ENCODE measurements around the gene OCA2. TPM values are rescaled to one million over a fixed set of nuclear protein-coding genes. Genes with fewer than 3 reads are reported as not detected.
A peak's percentile ranks its signal among the peaks of the same experiment; 100 is the strongest.

OCA2 gene
- total RNA-seq, 1 experiment from 2014 or later = 0.09 TPM

DNA sequence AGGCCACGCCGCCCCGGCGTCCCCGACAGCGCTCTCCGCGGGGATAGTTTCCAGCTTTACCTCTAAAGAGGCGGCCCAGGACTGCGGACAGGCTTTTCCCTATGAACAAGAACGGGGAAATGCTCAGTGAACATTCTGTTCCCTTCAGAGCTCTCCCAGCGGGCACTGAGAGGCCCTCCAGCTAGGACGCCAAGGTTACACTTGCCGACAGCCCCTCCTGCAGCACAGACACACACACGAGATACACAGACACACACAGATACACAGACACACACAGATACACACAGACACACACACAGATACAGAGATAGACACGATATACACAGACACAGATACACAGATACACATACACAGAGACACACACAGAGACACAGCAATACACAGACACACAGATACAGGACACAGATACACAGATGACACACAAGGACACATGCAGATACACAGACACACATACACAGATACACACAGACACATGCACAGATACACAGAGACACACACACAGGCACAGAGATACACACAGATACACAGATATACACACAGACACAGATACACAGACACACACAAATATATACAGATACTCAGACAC is 533 bp upstream of the OCA2 start:
- no peak overlapping the region for H3K27ac ChIP-seq (ENCODE audit: low read depth, low read length, poor library complexity, severe bottlenecking)
- CTCF ChIA-PET = interaction anchor here (0.9 kb wide), 2 partner anchors 78 to 1208 kb away, joined by 4 to 9 read pairs; no protein-coding TSS in a partner anchor
- peak overlapping the region; percentile 37 for H3K4me3 ChIP-seq (ENCODE audit: low read depth, low read length, poor library complexity, severe bottlenecking)
- H3K27me3 ChIP-seq (replicated peaks; ENCODE audit: insufficient read depth, low read depth, low read length, poor library complexity) = peaks cover 19% of the 10 kb centered on the region
- H3K36me3 ChIP-seq (ENCODE audit: insufficient read depth, low read length, poor library complexity, severe bottlenecking) = no peaks in the 10 kb centered on the region
- POLR2A ChIA-PET (ENCODE audit: low non-redundant PET) = no interaction called here
- TF ChIP-seq EZH2 (IDR thresholded peaks at IDR 0.05; ENCODE audit: borderline replicate concordance, low read depth, low read length, poor library complexity, severe bottlenecking) (no peak), CTCF (conservative IDR thresholded peaks at IDR 0.05; ENCODE audit: low read depth, low read length) (no peak)
- H3K9me3 ChIP-seq (ENCODE audit: low read depth, low read length, poor library complexity, severe bottlenecking) = no peaks in the 10 kb centered on the region
- no peak for DNase-seq (ENCODE audit: low spot score)
- no TSS peak for BruUV-seq (replicated peaks)
- peaks cover 9% of the 10 kb centered on the region for H3K4me1 ChIP-seq (ENCODE audit: insufficient read depth, low read length, poor library complexity, severe bottlenecking)
- intact Hi-C loops (cut with micrococcal nuclease; ENCODE audit: unreplicated experiment) = no loop called here

GRCh38 chr15:28098360-28098765 is 752 bp downstream of the OCA2 start:
- Histone ChIP-seq H3K27ac (ENCODE audit: low read depth, low read length, poor library complexity, severe bottlenecking) (no peak overlapping the region), H3K4me3 (ENCODE audit: low read depth, low read length, poor library complexity, severe bottlenecking) (no peak overlapping the region), H3K27me3 (replicated peaks; ENCODE audit: insufficient read depth, low read depth, low read length, poor library complexity) (peaks cover 19% of the 10 kb centered on the region), H3K36me3 (ENCODE audit: insufficient read depth, low read length, poor library complexity, severe bottlenecking) (no peaks in the 10 kb centered on the region), H3K4me1 (ENCODE audit: insufficient read depth, low read length, poor library complexity, severe bottlenecking) (peaks cover 9% of the 10 kb centered on the region), H3K9me3 (ENCODE audit: low read depth, low read length, poor library complexity, severe bottlenecking) (no peaks in the 10 kb centered on the region)
- POLR2A ChIA-PET (ENCODE audit: low non-redundant PET) = no interaction called here
- intact Hi-C loops (cut with micrococcal nuclease; ENCODE audit: unreplicated experiment) = no loop called here
- CTCF ChIA-PET = interaction anchor here (1.2 kb wide), 1 partner anchor 13 kb away, joined by 3 read pairs; no protein-coding TSS in a partner anchor
- no peak for TF ChIP-seq CTCF (conservative IDR thresholded peaks at IDR 0.05; ENCODE audit: low read depth, low read length)
- no peak for DNase-seq (ENCODE audit: low spot score)
- BruUV-seq (replicated peaks) = no TSS peak

GRCh38 chr15:28097656-28098359 is 1.3 kb downstream of the OCA2 start:
- no peaks in the 10 kb centered on the region for H3K36me3 ChIP-seq (ENCODE audit: insufficient read depth, low read length, poor library complexity, severe bottlenecking)
- intact Hi-C loops (cut with micrococcal nuclease; ENCODE audit: unreplicated experiment) = no loop called here
- H3K4me3 ChIP-seq (ENCODE audit: low read depth, low read length, poor library complexity, severe bottlenecking) = no peak overlapping the region
- POLR2A ChIA-PET (ENCODE audit: low non-redundant PET) = no interaction called here
- H3K27ac ChIP-seq (ENCODE audit: low read depth, low read length, poor library complexity, severe bottlenecking) = no peak overlapping the region
- H3K27me3 ChIP-seq (replicated peaks; ENCODE audit: insufficient read depth, low read depth, low read length, poor library complexity) = peaks cover 19% of the 10 kb centered on the region
- no TSS peak for BruUV-seq (replicated peaks)
- CTCF ChIA-PET = interaction anchor here (1.2 kb wide), 1 partner anchor 12 kb away, joined by 3 read pairs; no protein-coding TSS in a partner anchor
- DNase-seq (ENCODE audit: low spot score) = no peak
- TF ChIP-seq CTCF (conservative IDR thresholded peaks at IDR 0.05; ENCODE audit: low read depth, low read length) (no peak), EZH2 (IDR thresholded peaks at IDR 0.05; ENCODE audit: borderline replicate concordance, low read depth, low read length, poor library complexity, severe bottlenecking) (no peak)
- peaks cover 9% of the 10 kb centered on the region for H3K4me1 ChIP-seq (ENCODE audit: insufficient read depth, low read length, poor library complexity, severe bottlenecking)
- H3K9me3 ChIP-seq (ENCODE audit: low read depth, low read length, poor library complexity, severe bottlenecking) = no peaks in the 10 kb centered on the region
